ENCODE measurements around the gene TRDMT1. TPM values are rescaled to one million over a fixed set of nuclear protein-coding genes. Genes with fewer than 3 reads are reported as not detected.

Gene TRDMT1
- total RNA-seq, 1 donor from 2014 or later, result 6.6 TPM

DNA sequence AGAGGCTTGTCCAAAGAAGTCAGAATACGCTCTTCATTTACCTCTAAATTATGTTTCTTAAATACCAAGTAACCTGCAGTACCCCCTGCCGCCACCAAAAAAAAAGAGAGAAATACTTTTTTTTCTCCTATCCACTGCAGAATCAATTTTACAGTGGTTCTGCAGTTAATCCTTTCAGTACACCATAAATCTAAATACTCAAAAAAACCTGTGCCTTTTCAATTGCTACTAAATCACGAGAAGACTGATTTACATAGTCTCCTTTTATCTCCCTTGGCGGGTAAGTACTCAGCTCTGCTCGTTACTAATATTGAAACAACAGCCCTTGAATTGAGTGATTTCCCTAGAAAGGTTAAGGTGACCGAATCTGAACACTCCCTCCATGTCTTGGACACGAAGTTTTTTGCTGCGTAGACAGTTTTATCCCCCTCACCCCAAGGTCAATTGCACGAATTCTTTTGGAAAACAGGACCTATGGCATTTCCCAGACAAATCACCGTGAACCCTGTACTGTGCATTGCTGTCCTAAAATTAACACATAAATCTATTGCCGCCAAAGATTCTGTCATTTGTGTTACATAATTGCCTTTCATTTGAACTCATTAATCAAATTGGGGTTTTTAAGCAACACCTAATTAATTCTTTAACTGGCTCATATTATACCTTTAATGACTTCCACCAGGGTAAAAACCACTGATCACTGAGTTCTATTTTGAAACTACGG, 26.1 kb upstream of the TRDMT1 start:
- peaks cover 35% of the 10 kb centered on the region for H3K4me1 Mint-ChIP-seq (ENCODE audit: unreplicated experiment)
- peak overlapping the region; percentile 99 for H3K27ac Mint-ChIP-seq (ENCODE audit: unreplicated experiment)
- peak overlapping the region; percentile 93 for H3K4me3 Mint-ChIP-seq (ENCODE audit: unreplicated experiment)
- H3K9me3 Mint-ChIP-seq (ENCODE audit: unreplicated experiment), result no peaks in the 10 kb centered on the region
- DNase-seq (ENCODE audit: extremely low spot score, unreplicated experiment), result no peak
- H3K27me3 Mint-ChIP-seq (ENCODE audit: unreplicated experiment), result no peaks in the 10 kb centered on the region
- TF ChIP-seq, protein P1, sequence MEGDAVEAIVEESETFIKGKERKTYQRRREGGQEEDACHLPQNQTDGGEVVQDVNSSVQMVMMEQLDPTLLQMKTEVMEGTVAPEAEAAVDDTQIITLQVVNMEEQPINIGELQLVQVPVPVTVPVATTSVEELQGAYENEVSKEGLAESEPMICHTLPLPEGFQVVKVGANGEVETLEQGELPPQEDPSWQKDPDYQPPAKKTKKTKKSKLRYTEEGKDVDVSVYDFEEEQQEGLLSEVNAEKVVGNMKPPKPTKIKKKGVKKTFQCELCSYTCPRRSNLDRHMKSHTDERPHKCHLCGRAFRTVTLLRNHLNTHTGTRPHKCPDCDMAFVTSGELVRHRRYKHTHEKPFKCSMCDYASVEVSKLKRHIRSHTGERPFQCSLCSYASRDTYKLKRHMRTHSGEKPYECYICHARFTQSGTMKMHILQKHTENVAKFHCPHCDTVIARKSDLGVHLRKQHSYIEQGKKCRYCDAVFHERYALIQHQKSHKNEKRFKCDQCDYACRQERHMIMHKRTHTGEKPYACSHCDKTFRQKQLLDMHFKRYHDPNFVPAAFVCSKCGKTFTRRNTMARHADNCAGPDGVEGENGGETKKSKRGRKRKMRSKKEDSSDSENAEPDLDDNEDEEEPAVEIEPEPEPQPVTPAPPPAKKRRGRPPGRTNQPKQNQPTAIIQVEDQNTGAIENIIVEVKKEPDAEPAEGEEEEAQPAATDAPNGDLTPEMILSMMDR (IDR thresholded peaks at IDR 0.05), result peak; percentile 57
- H3K36me3 Mint-ChIP-seq (ENCODE audit: unreplicated experiment), result peaks cover 22% of the 10 kb centered on the region

DNA sequence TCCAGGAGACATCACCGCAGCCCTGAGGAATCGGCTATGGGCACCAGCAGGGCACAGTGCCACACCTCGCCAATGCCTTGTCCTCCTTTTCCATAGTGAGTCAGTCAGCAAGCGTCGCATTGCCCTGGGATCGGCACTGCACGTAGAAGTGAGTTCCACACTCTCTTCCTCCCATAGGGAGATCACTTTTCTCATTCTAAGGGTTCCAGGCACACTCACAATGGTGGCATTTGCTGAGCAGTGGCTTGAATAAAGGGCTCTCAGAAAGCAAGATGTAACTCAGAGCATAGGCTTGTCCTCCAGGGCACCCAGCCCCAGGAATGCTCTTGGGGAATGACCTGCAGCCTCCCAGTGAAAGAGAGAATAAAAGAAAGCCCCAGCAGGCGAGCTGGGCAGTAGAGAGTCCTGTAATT, 25.4 kb upstream of the TRDMT1 start:
- Mint-ChIP-seq H3K36me3 (ENCODE audit: unreplicated experiment) (peaks cover 16% of the 10 kb centered on the region), H3K27ac (ENCODE audit: unreplicated experiment) (peak overlapping the region; percentile 99), H3K4me1 (ENCODE audit: unreplicated experiment) (peaks cover 33% of the 10 kb centered on the region), H3K4me3 (ENCODE audit: unreplicated experiment) (peak overlapping the region; percentile 93), H3K27me3 (ENCODE audit: unreplicated experiment) (no peaks in the 10 kb centered on the region), H3K9me3 (ENCODE audit: unreplicated experiment) (no peaks in the 10 kb centered on the region)
- no peak for DNase-seq (ENCODE audit: extremely low spot score, unreplicated experiment)
- TF ChIP-seq, protein P1 (IDR thresholded peaks at IDR 0.05), result no peak

DNA sequence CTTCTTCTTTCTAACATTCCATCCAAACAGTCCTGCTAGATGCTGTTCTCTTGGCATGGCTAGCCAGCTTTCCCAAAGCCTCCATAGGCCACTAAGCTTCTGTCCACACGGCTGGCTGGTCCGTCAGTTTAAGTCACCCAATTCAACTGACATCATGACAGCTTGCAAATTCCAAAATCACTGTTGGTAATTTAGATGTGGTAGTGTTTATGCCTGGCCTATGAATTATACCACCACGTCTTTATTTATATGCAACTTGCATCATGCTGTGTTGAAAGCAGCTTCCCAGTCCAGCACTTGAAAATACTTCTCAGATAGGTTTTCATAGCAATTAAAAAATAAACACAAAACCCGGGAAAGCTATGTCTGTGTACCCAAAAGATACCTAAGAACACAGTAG, 24.3 kb upstream of the TRDMT1 start:
- no peak overlapping the region for H3K27ac Mint-ChIP-seq (ENCODE audit: unreplicated experiment)
- peaks cover 28% of the 10 kb centered on the region for H3K4me1 Mint-ChIP-seq (ENCODE audit: unreplicated experiment)
- TF ChIP-seq, protein P1 (IDR thresholded peaks at IDR 0.05), result no peak
- peaks cover 5% of the 10 kb centered on the region for H3K36me3 Mint-ChIP-seq (ENCODE audit: unreplicated experiment)
- H3K27me3 Mint-ChIP-seq (ENCODE audit: unreplicated experiment), result no peaks in the 10 kb centered on the region
- H3K9me3 Mint-ChIP-seq (ENCODE audit: unreplicated experiment), result no peaks in the 10 kb centered on the region
- no peak overlapping the region for H3K4me3 Mint-ChIP-seq (ENCODE audit: unreplicated experiment)
- DNase-seq (ENCODE audit: extremely low spot score, unreplicated experiment), result no peak

DNA sequence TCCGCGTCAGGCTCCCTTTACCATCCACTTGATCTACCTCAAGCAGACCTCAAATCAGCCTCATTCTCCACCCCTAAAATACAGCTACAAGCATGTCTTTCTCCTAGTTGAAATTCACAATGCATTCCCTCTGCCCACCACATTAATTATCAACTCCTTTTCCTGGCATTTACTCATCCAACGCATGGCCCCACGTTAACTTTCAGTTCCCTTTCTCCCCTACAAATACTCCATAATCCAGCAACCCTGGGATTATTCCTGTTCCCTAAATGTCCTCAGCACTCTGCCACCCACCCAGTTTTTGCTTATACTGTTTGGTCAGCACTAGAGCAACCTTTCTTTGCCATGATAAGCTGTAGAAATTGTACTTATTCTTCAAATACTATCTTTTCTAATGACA, 20.9 kb upstream of the TRDMT1 start:
- H3K27ac Mint-ChIP-seq (ENCODE audit: unreplicated experiment), result peak overlapping the region; percentile 32
- peaks cover 33% of the 10 kb centered on the region for H3K4me1 Mint-ChIP-seq (ENCODE audit: unreplicated experiment)
- TF ChIP-seq, protein P1 (IDR thresholded peaks at IDR 0.05), result no peak
- no peak for DNase-seq (ENCODE audit: extremely low spot score, unreplicated experiment)
- no peak overlapping the region for H3K4me3 Mint-ChIP-seq (ENCODE audit: unreplicated experiment)
- no peaks in the 10 kb centered on the region for H3K36me3 Mint-ChIP-seq (ENCODE audit: unreplicated experiment)
- H3K9me3 Mint-ChIP-seq (ENCODE audit: unreplicated experiment), result no peaks in the 10 kb centered on the region
- no peaks in the 10 kb centered on the region for H3K27me3 Mint-ChIP-seq (ENCODE audit: unreplicated experiment)

DNA sequence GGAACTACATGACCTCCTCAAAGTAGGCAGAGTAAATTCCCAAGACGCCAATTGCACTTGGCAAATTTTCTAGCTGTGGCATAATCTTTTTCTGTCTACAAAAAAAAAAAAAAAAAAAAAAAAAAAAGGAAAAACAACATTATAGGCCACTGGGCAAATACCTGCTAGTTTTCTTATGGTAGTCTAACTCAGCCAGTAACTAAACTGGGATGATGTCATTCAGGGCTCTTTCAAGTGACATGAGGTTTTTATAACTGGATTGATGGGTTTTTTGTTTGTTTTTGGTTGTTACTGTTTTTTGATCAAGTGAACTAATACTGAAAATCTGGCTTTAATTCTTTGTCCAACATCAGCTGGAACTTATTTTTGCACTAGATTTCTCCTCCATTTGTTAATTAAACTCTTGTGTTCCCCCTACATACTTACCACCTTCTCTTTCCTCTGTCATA, 19.2 kb upstream of the TRDMT1 start:
- H3K4me1 Mint-ChIP-seq (ENCODE audit: unreplicated experiment), result peaks cover 38% of the 10 kb centered on the region
- no peak overlapping the region for H3K4me3 Mint-ChIP-seq (ENCODE audit: unreplicated experiment)
- no peaks in the 10 kb centered on the region for H3K9me3 Mint-ChIP-seq (ENCODE audit: unreplicated experiment)
- no peaks in the 10 kb centered on the region for H3K27me3 Mint-ChIP-seq (ENCODE audit: unreplicated experiment)
- DNase-seq (ENCODE audit: extremely low spot score, unreplicated experiment), result no peak
- no peaks in the 10 kb centered on the region for H3K36me3 Mint-ChIP-seq (ENCODE audit: unreplicated experiment)
- TF ChIP-seq, protein P1 (IDR thresholded peaks at IDR 0.05), result no peak
- H3K27ac Mint-ChIP-seq (ENCODE audit: unreplicated experiment), result peak overlapping the region; percentile 73
